Mammary epithelial cell (primary cell): ENCODE measurements around the gene PPP2R2B.

ENCODE experiments used
- CTCF ChIP-seq, 2 donors: IDR thresholded peaks in 1 of 2; conservative IDR thresholded peaks in 1 of 2; 2 replicates each; pipeline ENCODE4 v1.5.1; 2011 to 2012; ENCODE audit warnings: inconsistent platforms in 2 of 2, low read length in 2 of 2, mild to moderate bottlenecking in 2 of 2, control low read depth in 1 of 2, low read depth in 1 of 2; ENCODE audit not compliant: insufficient read depth in 1 of 2; ENCODE audit errors: extremely low read depth in 1 of 2
- EZH2 ChIP-seq: IDR thresholded peaks from 2 replicates; pipeline ENCODE4 v1.6.1; 2012; ENCODE audit warnings: low read length, inconsistent platforms, borderline replicate concordance

DNA sequence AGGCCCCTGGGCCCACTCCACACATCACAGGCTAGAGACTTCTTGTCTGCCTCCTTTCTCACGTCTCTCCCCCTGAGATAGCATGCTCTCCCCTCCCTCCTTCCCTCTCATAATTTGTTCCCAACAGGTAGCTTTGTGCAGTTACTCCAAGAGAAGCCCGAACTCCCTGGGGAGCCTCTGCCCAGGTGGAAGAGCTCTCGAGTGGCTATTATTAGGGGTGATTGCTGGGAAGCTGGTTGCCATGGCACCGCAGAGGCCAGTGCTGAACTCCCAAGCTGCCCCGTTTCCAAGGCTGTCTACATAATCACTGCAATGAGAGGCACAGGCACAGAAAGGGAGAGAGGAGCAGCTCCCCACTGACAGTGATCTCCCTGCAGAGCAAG is 257.9 kb downstream of the PPP2R2B start:
- no peak for TF ChIP-seq EZH2
- TF ChIP-seq CTCF (conservative IDR thresholded peaks at IDR 0.05 in 1 of 2, IDR thresholded peaks at IDR 0.05 in 1 of 2; ENCODE audit: extremely low read depth in 1 of 2, insufficient read depth in 1 of 2, low read depth in 1 of 2, low read length in 2 of 2): no peak
